ENCODE results near the gene CEP85L. TPM values are rescaled to one million over a fixed set of nuclear protein-coding genes. Genes with fewer than 3 reads are reported as not detected.

The CEP85L gene
- total and polyA plus RNA-seq, 2 donors (not counting 1 experiment from before 2014, with no cell fraction given) = 7.3 to 22.0 TPM

DNA sequence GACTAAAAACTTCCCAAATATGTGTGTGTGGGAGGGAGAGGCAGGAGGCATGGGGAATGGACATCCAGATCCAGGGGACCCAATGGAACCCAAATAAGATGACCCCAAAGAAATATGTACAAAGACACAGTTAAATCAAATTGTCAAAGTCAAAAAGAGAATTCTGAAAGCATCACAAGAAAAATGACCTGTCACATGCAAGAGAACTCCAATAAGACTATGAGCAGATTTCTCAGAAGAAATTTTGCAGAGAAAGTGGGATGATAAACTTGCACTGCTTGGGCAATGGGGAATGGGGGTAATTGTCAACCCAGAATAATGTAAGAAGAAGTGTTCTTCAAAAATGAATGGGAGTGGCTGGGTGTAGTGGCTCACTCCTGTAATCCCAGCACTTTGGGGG, 162.8 kb downstream of the CEP85L start:
- Histone ChIP-seq H3K4me3 (replicated peaks in 1 of 4; ENCODE audit: control extremely low read depth in 1 of 4, insufficient read depth in 1 of 4, low read depth in 3 of 4, low read length in 4 of 4) (no peak overlapping the region), H2AFZ (ENCODE audit: low read length) (no peak overlapping the region), H3K4me2 (ENCODE audit: extremely low read depth, insufficient read depth, low read length) (no peak overlapping the region), H3K4me1 (ENCODE audit: control insufficient read depth, extremely low read depth, insufficient read depth, low read length) (peaks cover 5% of the 10 kb centered on the region), H3K9me3 (ENCODE audit: control insufficient read depth, insufficient read depth, low read depth, low read length) (no peaks in the 10 kb centered on the region), H3K27ac (ENCODE audit: insufficient read depth, low read length) (no peak overlapping the region), H3K36me3 (ENCODE audit: control insufficient read depth, insufficient read depth, low read length) (no peaks in the 10 kb centered on the region), H3K9ac (ENCODE audit: insufficient read depth, low read length) (no peak overlapping the region), H4K20me1 (ENCODE audit: control insufficient read depth, extremely low read depth, insufficient read depth, low read length) (no peaks in the 10 kb centered on the region), H3K27me3 (ENCODE audit: control insufficient read depth, insufficient read depth, low read length) (no peaks in the 10 kb centered on the region), H3K79me2 (ENCODE audit: control insufficient read depth, insufficient read depth, low read length) (no peaks in the 10 kb centered on the region)
- TF ChIP-seq EZH2 (IDR thresholded peaks at IDR 0.05; ENCODE audit: low read length, missing control alignments) = no peak
- TF ChIP-seq, protein P1, sequence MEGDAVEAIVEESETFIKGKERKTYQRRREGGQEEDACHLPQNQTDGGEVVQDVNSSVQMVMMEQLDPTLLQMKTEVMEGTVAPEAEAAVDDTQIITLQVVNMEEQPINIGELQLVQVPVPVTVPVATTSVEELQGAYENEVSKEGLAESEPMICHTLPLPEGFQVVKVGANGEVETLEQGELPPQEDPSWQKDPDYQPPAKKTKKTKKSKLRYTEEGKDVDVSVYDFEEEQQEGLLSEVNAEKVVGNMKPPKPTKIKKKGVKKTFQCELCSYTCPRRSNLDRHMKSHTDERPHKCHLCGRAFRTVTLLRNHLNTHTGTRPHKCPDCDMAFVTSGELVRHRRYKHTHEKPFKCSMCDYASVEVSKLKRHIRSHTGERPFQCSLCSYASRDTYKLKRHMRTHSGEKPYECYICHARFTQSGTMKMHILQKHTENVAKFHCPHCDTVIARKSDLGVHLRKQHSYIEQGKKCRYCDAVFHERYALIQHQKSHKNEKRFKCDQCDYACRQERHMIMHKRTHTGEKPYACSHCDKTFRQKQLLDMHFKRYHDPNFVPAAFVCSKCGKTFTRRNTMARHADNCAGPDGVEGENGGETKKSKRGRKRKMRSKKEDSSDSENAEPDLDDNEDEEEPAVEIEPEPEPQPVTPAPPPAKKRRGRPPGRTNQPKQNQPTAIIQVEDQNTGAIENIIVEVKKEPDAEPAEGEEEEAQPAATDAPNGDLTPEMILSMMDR (conservative IDR thresholded peaks at IDR 0.05 in 1 of 2, IDR thresholded peaks at IDR 0.05 in 1 of 2; ENCODE audit: low read depth in 1 of 2, low read length in 2 of 2) = no peak
- no peak for DNase-seq (ENCODE audit: low read depth in 2 of 2)

- no peak for TF ChIP-seq EZH2 (IDR thresholded peaks at IDR 0.05; ENCODE audit: low read length, missing control alignments)
- TF ChIP-seq, protein P1 (conservative IDR thresholded peaks at IDR 0.05 in 1 of 2, IDR thresholded peaks at IDR 0.05 in 1 of 2; ENCODE audit: low read depth in 1 of 2, low read length in 2 of 2) = no peak
- H3K27me3 ChIP-seq (ENCODE audit: control insufficient read depth, insufficient read depth, low read length) = no peaks in the 10 kb centered on the region
- no peaks in the 10 kb centered on the region for H3K36me3 ChIP-seq (ENCODE audit: control insufficient read depth, insufficient read depth, low read length)
- no peak overlapping the region for H3K4me2 ChIP-seq (ENCODE audit: extremely low read depth, insufficient read depth, low read length)
- no peak overlapping the region for H3K27ac ChIP-seq (ENCODE audit: insufficient read depth, low read length)
- H3K9ac ChIP-seq (ENCODE audit: insufficient read depth, low read length) = no peak overlapping the region
- no peak overlapping the region for H3K4me3 ChIP-seq (replicated peaks in 1 of 4; ENCODE audit: control extremely low read depth in 1 of 4, insufficient read depth in 1 of 4, low read depth in 3 of 4, low read length in 4 of 4)
- DNase-seq (ENCODE audit: low read depth in 2 of 2) = peak; percentile 15 to 30
- H3K4me1 ChIP-seq (ENCODE audit: control insufficient read depth, extremely low read depth, insufficient read depth, low read length) = peaks cover 5% of the 10 kb centered on the region
- no peaks in the 10 kb centered on the region for H3K9me3 ChIP-seq (ENCODE audit: control insufficient read depth, insufficient read depth, low read depth, low read length)
- H2AFZ ChIP-seq (ENCODE audit: low read length) = no peak overlapping the region
- no peaks in the 10 kb centered on the region for H4K20me1 ChIP-seq (ENCODE audit: control insufficient read depth, extremely low read depth, insufficient read depth, low read length)
- no peaks in the 10 kb centered on the region for H3K79me2 ChIP-seq (ENCODE audit: control insufficient read depth, insufficient read depth, low read length)
These were observed 165.5 kb downstream of the CEP85L start for GRCh38 chr6:118485601-118486550.

DNA sequence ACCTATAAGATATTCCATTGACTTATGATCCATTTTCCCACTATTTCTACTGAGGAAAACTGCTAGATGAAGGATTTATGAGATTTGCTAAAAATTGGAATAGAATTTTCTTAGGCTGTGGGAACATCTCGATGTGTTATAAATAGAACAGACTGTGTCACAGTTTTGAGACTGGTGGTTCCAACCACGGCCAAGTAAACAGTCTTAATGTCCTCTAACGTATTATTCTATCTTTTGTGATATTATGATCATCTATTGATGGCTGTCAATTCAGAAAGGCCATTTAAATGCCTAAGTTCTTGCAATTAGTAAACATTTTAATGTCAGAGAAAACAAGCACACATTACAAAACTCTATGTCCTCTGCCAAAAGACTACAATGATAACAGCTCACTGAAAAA, 174.8 kb downstream of the CEP85L start:
- H3K27me3 ChIP-seq (ENCODE audit: control insufficient read depth, insufficient read depth, low read length) = no peaks in the 10 kb centered on the region
- no peaks in the 10 kb centered on the region for H3K4me1 ChIP-seq (ENCODE audit: control insufficient read depth, extremely low read depth, insufficient read depth, low read length)
- TF ChIP-seq EZH2 (IDR thresholded peaks at IDR 0.05; ENCODE audit: low read length, missing control alignments) = no peak
- TF ChIP-seq, protein P1 (conservative IDR thresholded peaks at IDR 0.05 in 1 of 2, IDR thresholded peaks at IDR 0.05 in 1 of 2; ENCODE audit: low read depth in 1 of 2, low read length in 2 of 2) = no peak
- H3K4me2 ChIP-seq (ENCODE audit: extremely low read depth, insufficient read depth, low read length) = no peak overlapping the region
- H3K27ac ChIP-seq (ENCODE audit: insufficient read depth, low read length) = no peak overlapping the region
- no peak overlapping the region for H2AFZ ChIP-seq (ENCODE audit: low read length)
- H3K36me3 ChIP-seq (ENCODE audit: control insufficient read depth, insufficient read depth, low read length) = peaks cover 2% of the 10 kb centered on the region
- no peaks in the 10 kb centered on the region for H4K20me1 ChIP-seq (ENCODE audit: control insufficient read depth, extremely low read depth, insufficient read depth, low read length)
- H3K9ac ChIP-seq (ENCODE audit: insufficient read depth, low read length) = no peak overlapping the region
- H3K79me2 ChIP-seq (ENCODE audit: control insufficient read depth, insufficient read depth, low read length) = no peaks in the 10 kb centered on the region
- no peak for DNase-seq (ENCODE audit: low read depth in 2 of 2)
- H3K9me3 ChIP-seq (ENCODE audit: control insufficient read depth, insufficient read depth, low read depth, low read length) = no peaks in the 10 kb centered on the region
- H3K4me3 ChIP-seq (replicated peaks in 1 of 4; ENCODE audit: control extremely low read depth in 1 of 4, insufficient read depth in 1 of 4, low read depth in 3 of 4, low read length in 4 of 4) = no peak overlapping the region

Measured in fibroblast of lung (primary cell).